ENCODE data around the gene SCART1.

SCART1 gene

GRCh38 chr10:133442967-133443924 lies 10.5 kb upstream of the SCART1 start:
- Histone ChIP-seq H3K27me3 (ENCODE audit: control insufficient read depth, insufficient read depth, low read length) (no peaks in the 10 kb centered on the region), H3K4me2 (ENCODE audit: low read length) (no peak overlapping the region), H3K4me3 (ENCODE audit: low read depth, low read length) (no peak overlapping the region), H3K4me1 (no peaks in the 10 kb centered on the region), H3K36me3 (ENCODE audit: control insufficient read depth, insufficient read depth, low read length) (no peaks in the 10 kb centered on the region), H3K27ac (no peak overlapping the region), H3K79me2 (no peaks in the 10 kb centered on the region), H3K9me3 (ENCODE audit: control insufficient read depth, low read length) (no peaks in the 10 kb centered on the region), H3K9ac (no peak overlapping the region), H2AFZ (no peak overlapping the region)
- TF ChIP-seq CTCF (IDR thresholded peaks at IDR 0.05): no peak

- H3K27ac ChIP-seq: no peak overlapping the region
- no peaks in the 10 kb centered on the region for H3K9me3 ChIP-seq (ENCODE audit: control insufficient read depth, low read length)
- H3K27me3 ChIP-seq (ENCODE audit: control insufficient read depth, insufficient read depth, low read length): no peaks in the 10 kb centered on the region
- H3K4me3 ChIP-seq (ENCODE audit: low read depth, low read length): no peak overlapping the region
- H2AFZ ChIP-seq: no peak overlapping the region
- no peaks in the 10 kb centered on the region for H3K36me3 ChIP-seq (ENCODE audit: control insufficient read depth, insufficient read depth, low read length)
- H3K79me2 ChIP-seq: no peaks in the 10 kb centered on the region
- H3K9ac ChIP-seq: no peak overlapping the region
- no peak for TF ChIP-seq CTCF (IDR thresholded peaks at IDR 0.05)
- H3K4me2 ChIP-seq (ENCODE audit: low read length): no peak overlapping the region
- H3K4me1 ChIP-seq: no peaks in the 10 kb centered on the region
Observed at GRCh38 chr10:133444342-133445267, 9.1 kb upstream of the SCART1 start.

GRCh38 chr10:133445268-133445732 lies 8.4 kb upstream of the SCART1 start:
- Histone ChIP-seq H3K9me3 (ENCODE audit: control insufficient read depth, low read length) (no peaks in the 10 kb centered on the region), H3K27me3 (ENCODE audit: control insufficient read depth, insufficient read depth, low read length) (no peaks in the 10 kb centered on the region), H3K79me2 (no peaks in the 10 kb centered on the region), H3K27ac (no peak overlapping the region), H3K4me3 (ENCODE audit: low read depth, low read length) (no peak overlapping the region), H3K36me3 (ENCODE audit: control insufficient read depth, insufficient read depth, low read length) (no peaks in the 10 kb centered on the region), H3K9ac (no peak overlapping the region), H2AFZ (no peak overlapping the region), H3K4me2 (ENCODE audit: low read length) (no peak overlapping the region), H3K4me1 (no peaks in the 10 kb centered on the region)
- TF ChIP-seq CTCF (IDR thresholded peaks at IDR 0.05): no peak

GRCh38 chr10:133445751-133446708 lies 7.7 kb upstream of the SCART1 start:
- no peak for TF ChIP-seq CTCF (IDR thresholded peaks at IDR 0.05)
- Histone ChIP-seq H3K4me3 (ENCODE audit: low read depth, low read length) (no peak overlapping the region), H3K27me3 (ENCODE audit: control insufficient read depth, insufficient read depth, low read length) (no peaks in the 10 kb centered on the region), H3K9me3 (ENCODE audit: control insufficient read depth, low read length) (no peaks in the 10 kb centered on the region), H3K36me3 (ENCODE audit: control insufficient read depth, insufficient read depth, low read length) (no peaks in the 10 kb centered on the region), H2AFZ (no peak overlapping the region), H3K27ac (no peak overlapping the region), H3K79me2 (no peaks in the 10 kb centered on the region), H3K4me2 (ENCODE audit: low read length) (no peak overlapping the region), H3K9ac (no peak overlapping the region), H3K4me1 (no peaks in the 10 kb centered on the region)
